DLD1 (cell line): Measurements from ENCODE around the gene BORCS8.
"Not testable (repeated sequence)": the region's sequence is repeated elsewhere in the genome, so short reads cannot be mapped to it uniquely, and the experiment has no call there.

Source experiments
- in situ Hi-C: cut with HindIII; loops from 2 replicates; pipeline ENCODE4 v1.10.0; 2017; ENCODE audit warnings: low sequenced_read_pairs

BORCS8 gene

GRCh38 chr19:19185853-19186740 lies 5.9 kb downstream of the BORCS8 start:
- in situ Hi-C loops, result no loop called here

- in situ Hi-C loops, result no loop called here
Measured at GRCh38 chr19:19181488-19181998, 10.4 kb downstream of the BORCS8 start.

- in situ Hi-C loops, result no loop called here
Measured at GRCh38 chr19:19179548-19180441, 12.2 kb downstream of the BORCS8 start.

- in situ Hi-C loops, result no loop called here
Measured at GRCh38 chr19:19176950-19177349, 15.0 kb downstream of the BORCS8 start.

GRCh38 chr19:19173243-19173642 lies 18.7 kb downstream of the BORCS8 start:
- in situ Hi-C loops, result not testable (repeated sequence)

DNA sequence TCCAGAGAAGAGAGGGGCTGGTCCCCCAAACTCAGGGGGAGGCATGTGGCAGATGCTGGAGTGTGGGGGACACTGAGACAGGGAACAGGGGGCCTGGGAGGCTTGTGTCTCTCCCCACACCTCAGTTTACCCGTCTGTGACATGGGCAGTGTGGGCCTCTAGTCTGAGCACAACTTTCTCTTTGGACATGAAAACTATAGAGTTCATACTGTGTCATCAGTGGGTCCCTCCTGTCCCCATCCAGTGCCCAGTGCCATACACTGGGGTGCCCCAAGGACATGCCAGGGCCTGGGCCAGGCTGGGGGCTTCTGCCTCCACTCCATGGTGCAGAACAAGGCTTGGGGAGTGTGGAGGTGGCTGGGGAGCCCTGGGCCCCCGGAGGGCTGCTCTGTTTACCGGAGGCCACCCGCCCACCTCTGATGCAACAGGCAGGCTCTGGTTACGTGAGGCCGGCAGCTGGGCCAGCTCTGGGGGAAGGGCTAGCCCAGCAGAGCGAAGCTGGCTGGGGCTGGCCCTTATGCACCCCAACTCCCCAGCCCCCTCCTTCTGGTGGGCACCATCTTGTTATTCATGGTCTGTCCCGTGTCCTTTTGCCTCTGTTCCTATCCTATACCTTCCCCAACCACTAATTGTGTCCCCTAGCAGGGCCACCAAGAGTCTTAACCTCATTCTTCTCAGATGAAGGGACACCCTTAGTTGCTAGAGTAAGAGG lies 20.0 kb downstream of the BORCS8 start:
- in situ Hi-C loops, result no loop called here

GRCh38 chr19:19170873-19171672 lies 20.9 kb downstream of the BORCS8 start:
- in situ Hi-C loops, result no loop called here

DNA sequence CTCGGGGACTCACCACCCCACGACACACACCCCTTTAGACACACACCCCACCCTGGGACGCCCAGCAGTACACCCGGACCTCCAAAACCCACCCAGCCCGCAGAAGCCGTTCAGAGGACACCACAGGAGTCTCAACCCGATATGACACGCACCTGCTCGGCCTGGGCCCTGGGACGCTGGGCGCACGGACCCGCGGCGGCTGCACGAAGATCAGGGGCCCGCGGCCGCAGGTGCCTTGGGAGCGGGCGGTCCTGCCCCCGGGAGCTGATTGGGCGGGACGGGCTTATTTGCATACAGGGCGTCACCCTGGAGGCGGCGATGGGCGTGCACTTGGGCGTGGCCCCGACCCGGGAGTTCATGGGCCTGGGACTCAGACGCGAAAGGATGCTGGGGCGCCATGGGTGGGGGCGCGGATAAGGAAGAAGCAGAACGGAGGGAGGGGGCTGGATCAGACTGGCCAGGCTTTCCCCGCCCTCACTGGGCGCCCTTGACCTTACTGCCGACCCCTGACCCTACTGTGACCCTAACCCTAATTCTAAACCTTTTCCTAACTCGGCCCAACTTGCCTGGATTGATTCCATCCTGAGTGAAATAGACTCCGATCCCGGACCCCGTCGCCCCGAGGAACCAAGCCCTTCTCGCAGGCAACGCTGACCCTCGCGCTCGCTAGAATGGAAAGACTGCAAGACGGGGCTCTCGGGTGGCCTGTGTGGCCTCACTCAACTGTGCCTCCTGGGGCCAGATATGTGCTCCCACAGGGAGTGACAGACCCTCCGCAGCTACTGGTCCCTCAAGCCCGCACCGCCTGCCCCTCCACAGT lies 21.7 kb downstream of the BORCS8 start, which contains the start of gene MEF2B:
Gene MEF2B (minus strand): TSS at position 211 of the 820 bp plus-strand sequence. CDS start 19,528 bp downstream, outside the sequence.
- in situ Hi-C loops, result no loop called here

- in situ Hi-C loops, result no loop called here
Measured at GRCh38 chr19:19169236-19170052, 22.5 kb downstream of the BORCS8 start.

- in situ Hi-C loops, result no loop called here
Measured at GRCh38 chr19:19167612-19168011, 24.3 kb downstream of the BORCS8 start.

DNA sequence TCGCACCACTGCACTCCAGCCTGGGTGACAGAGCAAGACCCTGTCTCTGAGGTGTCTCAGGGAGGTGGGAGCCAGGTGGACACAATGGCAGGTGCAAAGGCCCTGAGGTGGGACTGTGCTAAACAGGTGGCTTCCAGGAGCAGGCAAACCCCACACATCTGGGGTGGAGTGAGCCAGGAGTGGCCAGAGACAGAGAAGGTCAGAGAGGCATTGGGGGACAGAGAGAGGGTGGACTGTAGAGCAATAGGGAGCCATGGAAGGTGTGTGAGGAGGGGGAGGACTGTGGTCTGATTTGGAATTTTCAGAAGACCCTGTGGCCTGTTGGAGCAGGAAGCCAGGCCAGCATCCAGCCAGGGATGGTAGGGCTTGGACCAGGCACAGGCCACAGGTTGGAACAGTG lies 26.6 kb downstream of the BORCS8 start:
- in situ Hi-C loops, result no loop called here

DNA sequence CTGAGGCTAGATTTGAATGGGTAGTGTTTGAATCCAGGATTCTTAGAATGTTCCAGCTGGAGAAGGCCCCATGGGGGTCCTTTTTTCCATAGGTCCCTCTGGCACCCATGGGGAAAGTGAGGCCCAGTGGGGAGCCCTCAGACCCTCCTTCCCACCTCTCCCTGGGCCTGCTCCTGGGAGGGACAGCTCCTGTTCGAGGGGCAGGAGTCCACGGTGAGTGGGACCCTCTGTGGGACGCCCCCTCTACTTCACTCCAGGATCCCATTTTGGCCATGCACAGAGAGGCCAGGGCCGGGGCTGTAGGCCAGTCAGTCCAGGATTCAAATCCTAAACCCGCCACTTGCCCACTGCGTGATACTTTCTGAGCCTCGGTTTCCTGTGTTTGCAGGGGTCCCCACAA lies 29.5 kb downstream of the BORCS8 start:
- in situ Hi-C loops, result no loop called here

- in situ Hi-C loops, result no loop called here
Measured at GRCh38 chr19:19160461-19161035, 31.4 kb downstream of the BORCS8 start.

DNA sequence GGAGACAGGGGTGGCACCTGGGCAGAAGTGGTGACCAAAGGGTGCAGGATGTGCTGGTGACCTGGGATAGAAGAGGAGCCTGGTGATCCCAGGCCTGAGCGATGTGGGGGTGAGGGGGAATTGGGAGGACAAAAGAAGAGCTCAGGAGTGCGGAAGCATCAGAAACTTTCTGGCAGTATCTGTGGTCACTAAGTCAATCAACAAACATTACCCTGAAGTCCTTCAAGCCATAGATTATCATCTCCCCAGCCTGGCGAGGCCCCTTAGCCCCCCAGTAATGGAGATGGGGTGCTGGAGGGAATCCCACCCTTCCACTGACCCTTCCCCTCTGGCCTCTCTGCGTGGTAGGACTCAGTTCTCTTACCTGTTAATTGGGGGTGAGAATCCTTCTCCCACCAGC lies 32.4 kb downstream of the BORCS8 start:
- in situ Hi-C loops, result no loop called here

GRCh38 chr19:19157808-19158207 lies 34.1 kb downstream of the BORCS8 start:
- in situ Hi-C loops, result no loop called here

DNA sequence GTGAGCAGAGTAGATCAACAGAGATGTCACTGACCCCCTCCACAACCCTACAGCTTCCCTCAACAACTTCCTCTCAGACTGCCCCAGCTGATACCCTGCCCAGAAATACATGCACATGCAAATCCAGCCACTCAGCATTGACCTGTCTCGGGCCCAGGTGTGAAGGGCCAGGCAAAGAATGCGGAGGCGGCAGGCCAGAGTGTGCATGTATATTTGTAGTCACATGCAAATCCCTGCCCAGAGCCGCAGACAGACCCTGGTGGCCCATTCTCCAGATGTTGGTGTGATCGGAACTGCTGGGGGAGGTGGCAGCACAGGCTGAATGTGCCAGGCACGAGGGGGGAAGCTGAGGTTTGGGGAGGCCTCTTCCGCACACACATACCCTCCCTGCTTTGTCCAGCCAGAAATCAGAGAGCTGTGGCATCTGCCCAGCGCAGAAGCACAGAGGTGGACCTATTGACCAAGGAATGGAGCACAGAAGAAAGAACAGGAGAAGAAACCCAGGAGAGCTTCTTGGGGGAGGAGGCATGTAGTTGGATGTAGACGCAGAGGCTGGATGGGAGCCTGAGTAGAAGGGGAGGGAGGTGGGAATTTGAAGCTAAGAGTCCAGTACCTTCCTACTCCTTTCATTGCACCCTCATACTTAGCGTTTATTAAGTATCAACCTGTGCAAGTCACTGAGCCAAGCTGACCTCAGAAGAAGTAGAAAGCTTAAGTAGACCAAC lies 36.3 kb downstream of the BORCS8 start:
- in situ Hi-C loops, result no loop called here

DNA sequence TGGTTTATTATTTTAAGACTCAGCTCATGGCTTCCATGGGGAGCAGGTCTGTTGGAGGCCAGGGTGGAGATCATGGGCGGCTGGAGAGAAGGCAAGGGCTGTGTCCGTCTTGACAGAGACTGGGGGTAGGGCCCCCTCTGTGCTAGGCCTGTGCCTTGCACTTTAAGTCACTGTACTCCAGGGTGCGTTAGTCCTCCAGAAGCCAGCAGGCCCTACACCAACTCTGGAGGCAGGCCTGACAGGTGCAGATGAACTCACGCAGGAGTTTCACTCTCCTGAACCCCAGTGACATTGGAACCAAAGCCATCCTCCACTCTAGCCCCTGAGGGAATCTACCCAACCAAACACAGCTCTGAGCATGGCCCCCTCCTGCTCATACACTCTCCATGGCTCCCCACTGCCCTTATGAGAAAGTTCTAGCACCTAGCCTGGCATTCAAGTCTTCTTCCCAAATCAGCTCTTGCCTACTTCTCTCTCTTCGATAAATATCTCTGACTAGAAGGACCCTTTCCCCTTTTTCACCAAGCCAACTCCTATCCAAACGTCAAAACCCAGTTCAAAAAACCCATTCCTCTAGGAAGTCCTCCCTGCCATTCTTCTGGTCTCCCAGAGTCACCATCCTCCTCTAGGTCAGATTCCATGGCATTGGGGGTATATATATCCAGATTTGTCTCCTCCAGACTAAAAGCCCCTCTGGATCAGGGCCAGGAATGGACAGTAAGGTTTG lies 37.0 kb downstream of the BORCS8 start:
- in situ Hi-C loops, result no loop called here
